Right lobe of liver (tissue), 4 donors: ENCODE measurements around the gene OR13H1.

Experiments used
- POLR2A ChIP-seq: fragments of 450-650 bp; IDR thresholded peaks from one replicate; pipeline ENCODE4 v1.6.1; 2017; ENCODE audit warnings: antibody characterized with exemption, mild to moderate bottlenecking
- TF ChIP-seq, protein P1 (sequence below), 4 donors: fragments of 200-600 bp in 3 of 4; fragments of 450-650 bp in 1 of 4; IDR thresholded peaks; one replicate each; pipeline versions ENCODE4 v1.5.1 to v1.8.0; 2016 to 2022; ENCODE audit warnings: antibody characterized with exemption in 4 of 4, mild to moderate bottlenecking in 2 of 4
- donor health status: DM: no; HTN: no; CAD: no.
- donor health status: DM: no; HTN: no; CAD: no.
- donor health status: DM: no; HTN: yes; CAD: no.

DNA sequence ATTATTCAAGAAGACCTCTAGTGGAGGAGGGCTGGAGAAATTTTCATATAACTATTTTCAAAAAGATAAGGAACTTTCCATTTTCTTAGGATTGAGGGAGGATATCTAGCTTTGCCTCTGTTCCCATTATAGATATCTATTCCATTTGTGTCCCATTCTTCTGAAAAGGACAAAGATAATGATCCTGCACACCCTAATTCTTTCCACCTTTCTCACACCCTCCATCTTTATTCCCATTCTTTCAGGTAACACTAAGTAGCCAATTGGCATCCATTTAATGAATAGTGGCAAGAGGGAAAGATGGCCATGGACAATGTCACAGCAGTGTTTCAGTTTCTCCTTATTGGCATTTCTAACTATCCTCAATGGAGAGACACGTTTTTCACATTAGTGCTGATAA is at the start of gene OR13H1:
- TF ChIP-seq, protein P1, sequence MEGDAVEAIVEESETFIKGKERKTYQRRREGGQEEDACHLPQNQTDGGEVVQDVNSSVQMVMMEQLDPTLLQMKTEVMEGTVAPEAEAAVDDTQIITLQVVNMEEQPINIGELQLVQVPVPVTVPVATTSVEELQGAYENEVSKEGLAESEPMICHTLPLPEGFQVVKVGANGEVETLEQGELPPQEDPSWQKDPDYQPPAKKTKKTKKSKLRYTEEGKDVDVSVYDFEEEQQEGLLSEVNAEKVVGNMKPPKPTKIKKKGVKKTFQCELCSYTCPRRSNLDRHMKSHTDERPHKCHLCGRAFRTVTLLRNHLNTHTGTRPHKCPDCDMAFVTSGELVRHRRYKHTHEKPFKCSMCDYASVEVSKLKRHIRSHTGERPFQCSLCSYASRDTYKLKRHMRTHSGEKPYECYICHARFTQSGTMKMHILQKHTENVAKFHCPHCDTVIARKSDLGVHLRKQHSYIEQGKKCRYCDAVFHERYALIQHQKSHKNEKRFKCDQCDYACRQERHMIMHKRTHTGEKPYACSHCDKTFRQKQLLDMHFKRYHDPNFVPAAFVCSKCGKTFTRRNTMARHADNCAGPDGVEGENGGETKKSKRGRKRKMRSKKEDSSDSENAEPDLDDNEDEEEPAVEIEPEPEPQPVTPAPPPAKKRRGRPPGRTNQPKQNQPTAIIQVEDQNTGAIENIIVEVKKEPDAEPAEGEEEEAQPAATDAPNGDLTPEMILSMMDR (IDR thresholded peaks at IDR 0.05), result no peak
- TF ChIP-seq POLR2A, result no peak
